NCI-H2227 (cell line): ENCODE results near the gene WDR62.
"Not testable (repeated sequence)": the region's sequence is repeated elsewhere in the genome, so short reads cannot be mapped to it uniquely, and the experiment has no call there.

Experiments
- DNase-seq: peaks from one replicate; lab custom pipeline; 2025; ENCODE audit not compliant: unreplicated experiment; lab: John Stamatoyannopoulos, UW

The WDR62 gene

DNA sequence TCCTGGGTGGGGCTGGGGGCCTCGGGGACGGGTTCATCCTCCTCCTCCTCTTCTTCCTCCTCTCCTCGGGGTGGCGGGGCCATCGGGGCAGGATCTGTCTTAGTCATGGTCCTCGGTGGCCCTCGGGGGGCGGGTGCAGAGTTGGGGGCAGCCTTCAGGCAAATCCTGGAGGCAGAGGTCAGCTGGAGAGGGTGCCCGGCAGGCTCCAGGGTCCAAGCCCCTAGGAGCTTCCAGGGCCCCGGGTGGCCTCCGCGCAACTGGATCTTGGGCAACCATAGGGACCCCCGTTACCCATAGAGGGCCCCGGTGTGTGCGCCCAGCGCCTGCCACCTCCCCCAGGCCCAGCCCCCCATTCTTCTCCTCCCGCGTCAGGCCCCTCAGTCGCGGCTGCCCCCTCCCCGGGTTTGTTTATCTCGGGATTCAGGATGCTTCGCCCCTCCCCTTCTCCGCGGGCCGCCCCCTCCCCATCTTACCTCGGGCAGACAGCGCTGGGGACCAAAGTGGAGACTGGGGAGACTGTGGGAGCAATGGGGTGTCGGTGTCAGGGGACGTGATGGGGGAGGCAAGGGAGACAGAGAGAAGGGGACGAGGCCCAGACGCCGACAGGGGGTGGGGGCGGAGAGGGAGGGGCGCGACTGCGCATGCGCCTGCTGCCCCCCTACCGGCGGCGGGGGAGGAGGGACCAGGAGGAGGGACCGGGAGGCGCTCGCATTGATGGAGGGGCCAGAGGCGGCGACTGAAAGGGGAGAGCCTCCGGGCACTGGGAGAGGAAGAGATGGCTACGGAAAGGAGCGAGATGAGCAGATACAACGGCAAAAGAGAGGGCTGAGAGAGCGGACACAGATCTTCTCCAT lies 22.2 kb upstream of the WDR62 start, which contains the start of gene CLIP3:
Gene CLIP3 (minus strand): TSS at position 623 of the 854 bp plus-strand sequence. CDS start 516 bp downstream, at position 107.
- DNase-seq = peak; percentile 99

DNA sequence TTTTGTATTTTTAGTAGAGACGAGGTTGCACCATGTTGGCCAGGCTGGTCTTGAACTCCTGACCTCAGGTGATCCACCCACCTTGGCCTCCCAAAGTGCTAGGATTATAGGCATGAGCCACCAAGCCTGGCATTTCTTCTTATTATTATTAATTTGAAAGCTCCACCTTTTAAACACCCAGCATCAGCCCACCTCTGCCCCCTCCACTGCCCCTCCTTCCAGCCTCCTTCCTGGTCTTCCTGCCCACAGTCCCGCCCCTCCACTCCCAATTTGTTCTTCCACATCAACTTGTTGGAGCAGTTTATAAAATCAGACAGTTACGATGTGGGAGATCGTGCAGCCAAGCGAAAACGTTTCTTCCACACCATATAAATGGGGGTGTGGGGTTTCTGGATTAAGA lies 14.2 kb upstream of the WDR62 start:
- no peak for DNase-seq

DNA sequence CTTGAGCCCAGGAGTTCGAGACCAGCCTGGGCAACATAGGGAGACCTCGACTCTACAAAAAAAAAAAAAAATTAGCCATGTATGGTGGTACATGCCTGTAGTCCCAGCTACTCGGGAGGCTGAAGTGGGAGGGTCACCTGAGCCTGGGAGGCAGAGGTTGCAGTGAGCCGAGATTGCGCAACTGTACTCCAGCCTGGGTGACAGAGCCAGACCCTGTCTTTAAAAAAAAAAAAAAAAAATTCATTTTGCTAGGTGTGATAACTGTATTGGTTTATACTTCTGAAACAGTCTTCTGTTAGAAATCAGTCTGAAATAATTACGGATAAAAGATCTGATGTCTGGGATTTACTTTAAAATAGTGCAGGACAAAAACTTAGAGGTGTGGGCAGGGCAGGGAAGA lies 13.6 kb upstream of the WDR62 start:
- DNase-seq = not testable (repeated sequence)

DNA sequence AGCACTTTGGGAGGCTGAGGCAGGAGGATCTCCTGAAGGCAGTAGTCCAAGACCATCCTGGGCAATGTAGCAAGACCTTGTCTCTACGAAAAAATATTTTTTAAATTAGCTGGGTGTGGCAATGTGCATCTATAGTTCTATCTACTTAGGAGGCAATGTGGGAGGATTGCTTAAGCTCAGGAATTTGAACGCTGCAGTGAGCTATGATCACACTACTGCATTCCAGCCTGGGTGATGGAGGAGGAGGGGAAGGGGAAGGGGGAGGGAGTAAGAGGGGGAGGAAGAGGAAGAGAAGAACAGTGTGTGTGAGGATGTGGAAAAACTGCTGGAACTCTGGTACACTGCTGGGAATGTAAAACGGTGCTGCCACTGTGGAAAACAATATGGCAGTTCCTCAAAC lies 12.9 kb upstream of the WDR62 start:
- DNase-seq = no peak

DNA sequence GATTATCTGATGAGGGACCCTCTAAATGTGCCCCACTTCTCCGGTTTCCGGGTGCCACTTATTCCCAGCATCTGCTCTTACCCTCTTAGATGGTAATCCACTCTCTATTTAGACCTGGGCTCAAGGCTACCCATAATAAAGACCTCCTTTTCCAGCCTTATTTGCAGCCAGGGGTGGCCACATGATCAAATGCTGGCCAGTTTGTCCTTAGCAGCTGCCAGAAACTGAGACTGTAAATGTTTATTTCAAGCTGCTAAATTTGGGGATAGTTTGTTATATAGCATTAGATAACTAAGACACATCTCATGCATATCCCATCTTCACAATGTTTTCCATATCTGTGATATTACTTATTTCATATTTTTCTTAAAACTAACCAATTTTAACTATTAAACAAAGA lies 10.7 kb upstream of the WDR62 start:
- DNase-seq = no peak

DNA sequence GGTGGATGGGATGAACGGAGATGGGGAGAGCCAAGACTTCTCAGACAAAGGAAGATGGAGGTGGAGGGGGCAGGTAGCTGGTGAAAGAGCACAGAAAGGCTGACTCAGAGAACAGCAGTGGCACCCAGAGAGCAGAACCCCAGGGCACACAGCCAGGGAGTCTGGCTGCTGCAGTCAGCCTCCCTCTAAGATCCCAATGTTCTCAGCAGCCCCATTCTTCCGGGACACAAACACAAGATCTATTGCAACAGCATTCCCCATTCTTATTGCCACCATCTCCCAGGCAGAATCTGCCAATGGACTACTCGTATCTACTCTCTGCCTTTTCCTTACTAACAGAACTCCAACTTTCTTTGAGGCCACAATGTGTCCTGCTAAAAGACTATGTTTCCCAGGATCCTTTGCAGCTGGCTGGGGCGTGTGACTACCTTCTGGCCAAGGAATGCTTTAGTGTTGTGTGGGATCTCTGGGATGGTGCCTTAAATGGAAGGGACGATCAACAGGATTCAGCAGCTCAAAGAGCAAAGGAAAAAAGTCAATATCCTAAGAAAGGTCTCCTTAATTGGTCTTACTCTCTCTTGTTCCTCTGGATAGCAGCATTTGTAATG lies 8.2 kb upstream of the WDR62 start:
- no peak for DNase-seq

DNA sequence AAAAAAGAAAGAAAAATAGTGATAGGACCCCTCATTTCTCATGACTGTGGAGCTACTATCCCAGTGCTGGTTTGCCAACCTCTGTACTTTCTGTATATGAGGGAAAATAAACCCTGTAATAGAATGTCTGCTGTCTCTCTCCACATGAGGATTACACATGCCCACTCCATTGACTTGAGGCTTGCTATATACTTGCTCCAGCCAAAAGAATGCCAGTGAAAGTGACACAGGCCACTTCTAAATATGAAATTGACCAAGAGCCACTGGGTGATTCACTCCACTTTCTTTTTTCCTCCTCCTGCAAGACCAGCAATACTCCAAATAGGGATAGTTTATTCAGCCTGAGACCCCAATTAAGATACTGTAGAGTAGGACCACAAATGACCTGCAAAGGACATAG lies 6.9 kb upstream of the WDR62 start:
- no peak for DNase-seq

DNA sequence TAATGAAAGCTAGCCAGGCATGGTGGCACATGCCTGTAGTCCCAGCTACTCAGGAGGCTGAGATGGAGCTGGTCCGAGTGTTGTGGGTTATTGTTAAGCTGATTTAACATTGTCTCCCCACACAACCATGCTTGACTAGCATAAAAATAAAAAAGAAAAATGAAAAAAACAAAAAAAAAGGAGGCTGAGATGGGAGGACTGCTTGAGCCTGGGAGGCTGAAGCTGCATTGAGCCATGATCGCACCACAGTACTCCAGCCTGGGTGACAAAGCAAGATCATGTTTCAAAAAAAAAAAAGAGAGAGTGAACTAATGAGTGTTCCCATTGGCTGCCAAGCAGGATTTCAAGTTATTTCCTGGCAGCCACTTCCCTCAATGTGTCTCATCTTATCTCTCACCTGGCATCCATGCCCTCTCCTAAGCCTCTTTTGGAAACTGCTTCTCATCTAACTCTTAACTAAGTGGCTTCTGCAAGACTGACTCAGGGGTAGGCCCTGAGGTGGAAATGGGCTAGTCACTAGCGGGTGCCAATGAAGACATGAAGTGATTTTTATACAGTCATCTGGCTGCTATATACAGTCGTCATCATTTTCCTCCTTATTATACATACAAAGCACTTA lies 5.5 kb upstream of the WDR62 start:
- DNase-seq = no peak

DNA sequence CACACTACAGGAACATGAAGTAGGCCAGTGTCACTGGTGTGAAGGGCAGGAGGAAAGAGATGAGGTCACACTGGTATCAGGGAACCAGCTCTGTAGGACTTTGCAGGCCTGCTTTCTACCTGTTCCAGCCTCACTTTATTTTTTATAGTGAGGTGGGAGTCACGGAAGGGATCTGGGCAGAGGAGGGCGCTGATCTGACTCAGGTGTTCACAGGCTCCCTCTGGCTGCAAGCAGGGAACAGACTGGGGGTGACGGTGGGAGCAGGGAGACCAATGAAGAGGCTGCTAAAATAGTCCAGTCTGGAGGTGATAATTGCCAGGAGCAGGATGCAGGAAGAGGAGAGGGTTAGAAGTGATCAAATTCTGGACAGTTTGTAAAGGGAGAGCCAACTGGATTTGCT lies 3.5 kb upstream of the WDR62 start:
- DNase-seq = peak; percentile 77

DNA sequence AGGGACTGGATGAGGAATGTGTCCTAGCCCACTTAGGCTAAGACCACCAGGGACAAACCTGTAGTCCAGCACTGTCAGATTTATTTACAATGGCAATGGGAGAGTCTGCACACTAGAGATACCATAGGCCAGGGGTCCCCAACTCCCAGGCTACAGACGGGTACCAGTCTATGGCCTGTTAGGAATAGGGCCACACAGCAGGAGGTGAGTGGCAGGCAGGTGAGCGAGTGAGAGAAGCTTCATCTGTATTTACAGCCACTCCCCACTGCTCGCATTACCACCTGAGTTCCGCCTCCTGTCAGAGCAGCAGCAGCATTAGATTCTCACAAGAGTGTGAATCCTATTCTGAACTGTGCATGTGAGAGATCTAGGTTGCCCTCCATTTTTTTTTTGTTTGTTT lies 3.1 kb upstream of the WDR62 start:
- DNase-seq = peak; percentile 64

DNA sequence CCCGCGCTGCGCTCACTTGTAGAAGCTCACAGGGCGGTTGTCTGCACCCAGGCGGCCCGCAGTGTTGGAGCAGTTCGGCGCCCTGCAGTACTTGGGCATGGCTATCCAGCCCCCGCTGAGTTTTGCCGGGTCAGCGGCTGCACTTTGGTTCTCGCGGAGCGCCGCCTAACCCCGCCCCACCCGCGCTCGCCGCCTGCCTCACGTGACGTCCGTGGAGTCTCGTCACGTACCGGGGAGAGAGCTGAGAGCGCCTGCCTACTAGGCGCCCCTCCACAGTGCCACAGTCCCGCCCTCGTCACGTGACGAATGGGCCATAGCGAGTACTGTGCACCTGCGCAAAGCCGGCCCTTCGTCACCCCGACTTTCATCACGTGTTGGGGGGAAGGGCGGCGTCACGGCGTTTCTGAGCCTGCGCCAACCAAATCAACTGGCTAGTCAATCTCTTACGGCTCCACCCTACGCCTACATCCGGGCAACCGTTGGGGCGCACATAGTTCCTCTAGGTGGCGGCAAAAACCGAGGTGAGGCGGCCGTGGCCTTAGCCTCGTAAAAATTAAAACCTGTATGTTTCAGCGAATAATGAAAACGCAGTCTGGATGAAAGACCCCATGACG lies 471 bp upstream of the WDR62 start, which contains the start of gene THAP8:
Gene THAP8 (minus strand): TSS at position 167 of the 614 bp plus-strand sequence. CDS start 68 bp downstream, at position 99.
- peak; percentile 100 for DNase-seq

DNA sequence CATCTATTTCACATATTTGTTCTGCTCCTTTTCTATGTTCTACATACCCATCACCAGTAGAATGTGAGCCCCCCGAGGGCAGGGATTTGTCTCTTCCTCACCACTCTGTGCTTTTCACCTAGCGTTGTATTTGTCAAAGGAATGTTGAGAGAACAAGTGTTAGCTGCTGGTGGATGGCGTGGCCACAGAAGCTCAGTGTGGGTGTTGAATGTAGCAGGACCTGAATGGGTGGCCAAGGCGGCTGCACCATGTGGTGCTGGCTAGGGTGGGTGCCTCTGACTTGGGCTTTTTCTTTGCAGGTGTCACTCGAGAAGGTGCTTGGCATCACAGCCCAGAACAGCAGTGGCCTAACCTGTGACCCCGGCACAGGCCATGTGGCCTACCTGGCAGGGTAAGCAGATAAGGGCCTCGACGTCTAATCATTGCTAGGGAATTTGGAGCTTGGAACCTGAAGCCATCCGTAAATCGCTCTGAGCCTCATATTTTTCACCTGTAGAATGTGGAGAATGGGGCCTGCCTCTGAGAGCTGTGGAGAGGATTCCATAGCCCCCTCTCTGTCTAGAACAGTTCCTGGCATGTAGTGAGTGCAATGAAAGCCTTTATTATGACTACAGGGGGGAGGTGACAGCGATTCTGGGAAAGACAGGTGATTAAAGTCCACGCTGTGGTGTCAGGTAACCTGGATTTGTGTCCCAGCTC lies 3.9 kb downstream of the WDR62 start:
- no peak for DNase-seq

DNA sequence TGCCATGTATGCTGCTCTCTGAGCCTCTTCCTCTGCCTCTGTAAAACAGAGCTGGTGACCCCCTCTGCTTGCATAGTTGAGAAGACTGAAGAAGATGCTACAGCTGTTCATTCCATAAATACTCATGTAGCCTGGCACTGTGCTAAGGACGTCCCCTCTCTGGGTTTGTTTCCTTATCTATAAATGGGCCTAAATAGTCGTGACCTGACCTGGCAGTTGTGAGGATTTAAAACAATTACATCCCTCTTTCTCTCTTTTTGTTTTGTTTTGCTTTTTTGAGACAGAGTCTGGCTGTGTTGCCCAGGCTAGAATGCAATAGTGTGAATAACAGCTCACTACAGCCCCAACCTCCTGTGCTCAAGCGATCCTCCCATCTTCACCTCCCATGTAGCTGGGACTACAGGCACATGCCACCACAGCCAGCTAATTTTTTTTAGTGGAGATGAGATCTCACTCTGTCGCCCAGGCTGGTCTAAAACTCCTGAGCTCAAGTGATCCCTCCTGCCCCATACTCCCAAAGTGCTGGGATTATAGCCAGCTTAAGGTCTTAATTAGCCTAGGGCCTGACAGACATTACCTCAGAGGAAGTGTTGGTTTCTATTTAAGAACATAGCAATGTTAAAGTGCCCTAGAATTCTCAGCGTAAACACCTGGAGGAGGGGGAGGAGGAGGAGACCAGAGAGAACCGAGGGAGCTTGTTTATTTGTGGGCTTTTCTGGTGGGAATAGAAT lies 4.6 kb downstream of the WDR62 start:
- DNase-seq = no peak

DNA sequence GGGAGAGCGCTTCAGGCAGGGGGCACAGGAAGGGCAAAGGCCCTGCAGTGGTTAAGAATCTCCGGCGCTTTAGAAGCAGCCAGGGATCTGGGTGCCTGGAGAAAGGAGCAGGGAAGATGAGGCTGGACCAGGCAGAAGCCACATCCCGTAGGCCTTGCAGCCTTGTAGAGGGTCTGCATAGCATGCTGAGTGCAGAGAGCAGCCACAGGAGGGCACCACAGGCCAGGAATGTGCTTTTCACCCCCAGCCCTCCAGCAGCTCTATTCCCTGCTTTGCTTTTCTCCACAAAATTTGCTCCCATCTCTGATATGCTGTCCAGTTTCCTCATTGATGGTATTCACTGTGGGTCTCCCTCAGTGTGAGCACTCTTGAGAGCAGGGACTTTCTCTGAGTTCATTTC lies 5.7 kb downstream of the WDR62 start:
- DNase-seq = peak; percentile 72

DNA sequence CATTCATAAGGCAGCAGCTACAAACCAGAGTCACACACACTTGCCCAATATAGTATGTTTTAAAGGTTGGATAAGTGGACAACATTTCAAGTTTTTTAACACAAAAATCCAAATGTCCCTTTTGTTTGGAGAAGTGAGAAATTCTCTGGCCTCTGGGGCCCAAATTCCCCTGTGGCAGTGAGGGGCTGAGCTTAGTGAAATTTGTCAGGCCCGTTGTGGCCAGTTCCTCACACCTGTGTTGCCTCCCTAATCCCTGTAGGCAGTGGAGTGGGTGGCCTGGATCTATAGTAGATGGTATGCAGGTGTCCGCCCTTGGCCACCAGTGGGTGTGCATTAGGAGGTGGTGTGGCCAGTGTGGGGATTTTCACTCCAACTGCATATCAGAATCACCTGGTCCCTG lies 6.7 kb downstream of the WDR62 start:
- no peak for DNase-seq

DNA sequence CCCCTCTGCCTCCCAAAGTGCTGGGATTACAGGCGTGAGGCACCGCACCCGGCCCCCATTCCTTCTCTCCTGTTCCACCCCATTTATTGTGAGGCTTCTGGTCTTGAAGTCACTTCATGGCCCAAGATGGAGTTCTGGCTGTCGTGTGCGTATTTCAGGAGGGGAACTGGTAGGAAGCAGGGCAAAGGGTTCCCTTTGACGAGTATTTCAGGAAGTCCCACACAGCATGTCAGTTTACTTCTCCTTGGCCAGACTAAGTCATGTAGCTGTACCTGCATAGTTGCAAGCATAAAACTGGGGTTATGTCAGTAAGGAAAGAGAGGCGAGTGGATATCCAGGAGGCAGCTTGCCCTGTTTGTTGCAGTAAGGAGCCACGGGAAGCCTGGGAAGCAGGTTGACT lies 10.1 kb downstream of the WDR62 start:
- no peak for DNase-seq

DNA sequence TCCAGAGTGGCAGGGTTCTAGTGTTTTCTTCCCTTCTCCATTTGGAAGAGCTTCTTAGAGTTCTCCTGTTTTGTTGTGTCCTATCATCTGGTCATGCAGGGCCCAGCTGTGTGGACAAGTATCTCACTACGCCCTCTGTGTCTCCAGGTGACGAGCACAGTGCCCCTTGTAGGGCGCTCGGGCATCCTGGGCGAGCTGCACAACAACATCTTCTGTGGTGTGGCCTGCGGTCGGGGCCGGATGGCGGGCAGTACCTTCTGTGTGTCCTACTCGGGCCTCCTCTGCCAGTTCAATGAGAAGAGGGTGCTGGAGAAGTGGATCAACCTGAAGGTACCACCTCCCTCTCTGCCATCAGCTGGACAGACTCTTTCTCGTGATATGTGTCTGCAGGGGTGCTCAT lies 13.0 kb downstream of the WDR62 start:
- no peak for DNase-seq

DNA sequence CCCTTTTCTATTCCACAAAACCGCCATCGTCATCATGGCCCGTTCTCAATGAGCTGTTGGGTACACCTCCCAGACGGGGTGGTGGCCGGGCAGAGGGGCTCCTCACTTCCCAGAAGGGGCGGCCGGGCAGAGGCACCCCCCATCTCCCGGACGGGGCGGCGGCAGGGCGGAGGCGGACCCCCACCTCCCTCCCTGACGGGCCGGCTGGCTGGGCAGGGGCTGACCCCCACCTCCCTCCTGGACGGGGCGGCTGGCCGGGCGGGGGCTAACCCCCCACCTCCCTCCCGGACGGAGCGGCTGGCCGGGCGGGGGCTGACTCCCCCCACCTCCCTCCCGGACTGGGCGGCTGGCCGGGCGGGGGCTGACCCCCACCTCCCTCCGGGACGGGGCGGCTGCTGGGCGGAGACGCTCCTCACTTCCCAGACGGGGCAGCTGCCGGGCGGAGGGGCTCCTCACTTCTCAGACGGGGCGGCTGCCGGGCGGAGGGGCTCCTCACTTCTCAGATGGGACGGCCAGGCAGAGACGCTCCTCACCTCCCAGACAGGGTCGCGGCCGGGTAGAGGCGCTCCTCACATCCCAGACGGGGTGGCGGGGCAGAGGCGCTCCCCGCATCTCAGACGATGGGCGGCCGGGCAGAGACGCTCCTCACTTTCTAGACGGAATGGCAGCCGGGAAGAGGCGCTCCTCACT lies 14.3 kb downstream of the WDR62 start:
- not testable (repeated sequence) for DNase-seq

DNA sequence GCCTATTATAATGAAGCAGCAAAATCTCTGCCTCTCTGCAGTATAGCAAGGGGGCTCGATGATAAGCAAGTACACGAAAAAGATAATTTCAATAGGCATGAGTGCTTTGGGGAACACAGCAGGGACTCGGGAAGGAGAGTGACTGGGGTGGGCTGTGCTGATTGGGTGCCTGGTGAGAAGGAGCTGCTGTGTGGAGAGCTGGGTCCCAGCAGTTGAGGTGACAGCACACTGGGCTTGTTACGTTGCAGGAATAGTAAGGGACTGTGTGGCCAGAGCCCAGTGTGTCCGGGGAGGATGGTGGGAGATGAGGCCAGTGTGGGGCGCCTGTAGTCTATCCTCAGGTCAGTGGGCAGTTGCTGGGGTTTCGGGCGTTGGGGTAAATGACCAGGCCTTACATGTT lies 17.4 kb downstream of the WDR62 start:
- no peak for DNase-seq
